Kasumi-1 (cell line): ENCODE data around the gene FAM227A.
"Not testable (repeated sequence)": the region's sequence is repeated elsewhere in the genome, so short reads cannot be mapped to it uniquely, and the experiment has no call there.

Source experiments
- DNase-seq, 2 experiments: peaks; one replicate each; lab custom pipeline; 2025; lab: John Stamatoyannopoulos, UW

FAM227A gene

DNA sequence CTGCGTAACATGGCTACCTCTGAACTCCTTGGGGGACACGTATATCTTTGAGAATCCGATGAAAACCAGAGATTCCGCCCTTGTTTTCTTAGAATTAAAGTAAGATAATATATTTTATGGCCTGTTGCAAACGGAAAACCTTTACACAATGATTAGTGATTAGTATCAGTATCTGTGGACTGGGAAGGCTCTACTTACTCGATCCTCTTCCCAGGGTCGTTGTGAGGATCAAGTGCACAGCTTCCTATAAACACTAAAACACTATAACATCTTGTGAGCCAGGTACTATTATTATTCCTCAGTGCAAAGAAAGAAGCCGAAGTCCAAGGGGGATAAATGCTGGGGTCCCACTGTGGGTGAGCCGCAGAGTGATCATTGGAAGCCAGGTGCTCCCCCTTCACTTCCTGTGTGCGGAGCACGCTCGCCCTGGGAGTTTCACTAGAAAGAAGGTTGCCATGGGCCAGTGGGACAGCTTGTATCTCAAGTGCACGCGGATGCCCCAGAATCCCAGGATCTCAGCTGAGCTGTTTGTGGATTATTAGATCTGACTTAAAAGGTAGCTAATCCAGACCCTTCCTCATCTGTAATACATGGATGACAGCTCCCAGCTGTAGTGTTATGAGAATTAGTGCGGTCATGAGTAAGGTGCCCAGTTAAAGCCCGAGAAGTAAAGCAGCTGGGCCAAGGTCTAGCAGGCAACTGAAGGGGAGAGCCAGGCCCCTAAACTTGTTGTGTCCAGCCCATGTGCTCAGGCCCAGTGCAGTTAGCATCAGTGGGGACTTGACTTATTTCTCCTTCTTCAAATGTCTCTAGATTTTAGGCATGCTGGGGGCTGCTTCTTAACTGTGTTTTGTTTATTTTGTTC, 1.1 kb upstream of the FAM227A start:
- peak; percentile 21 to 45 for DNase-seq

DNA sequence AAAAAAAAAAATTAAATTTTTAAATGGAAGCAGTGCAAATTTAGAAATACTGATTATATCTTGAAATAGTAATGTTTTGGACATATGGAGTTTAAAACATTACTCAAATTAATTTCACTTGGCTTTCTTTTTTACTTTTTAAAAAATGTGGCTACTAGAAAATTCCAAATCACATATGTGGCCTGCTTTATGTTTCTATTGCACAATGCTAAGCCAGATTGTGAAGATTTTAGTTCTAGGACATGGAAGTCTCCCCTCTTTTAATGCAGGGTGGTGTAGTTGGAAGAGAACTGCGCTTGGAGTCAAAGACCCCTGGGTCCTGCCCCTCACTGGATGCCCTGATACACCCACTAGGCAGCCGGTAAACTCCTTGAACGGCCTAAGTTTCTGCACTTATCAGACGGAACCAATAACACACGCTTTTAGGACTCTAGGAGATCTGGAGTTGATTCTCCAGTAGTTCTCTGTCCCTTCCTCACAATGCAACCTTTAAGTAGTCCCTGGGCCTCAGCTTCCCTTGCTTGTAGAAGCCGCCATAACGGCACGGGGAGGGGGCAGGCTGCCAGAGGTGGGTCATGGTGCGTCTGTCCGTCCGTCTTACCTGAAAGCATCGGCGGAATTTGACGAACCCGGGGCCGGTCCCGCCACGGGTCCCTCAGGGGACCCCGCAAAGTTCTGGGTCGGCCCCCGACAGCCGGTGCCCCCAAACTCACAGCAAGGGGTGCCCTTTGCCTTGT, 505 bp downstream of the FAM227A start:
- DNase-seq = peak; percentile 5 to 23

DNA sequence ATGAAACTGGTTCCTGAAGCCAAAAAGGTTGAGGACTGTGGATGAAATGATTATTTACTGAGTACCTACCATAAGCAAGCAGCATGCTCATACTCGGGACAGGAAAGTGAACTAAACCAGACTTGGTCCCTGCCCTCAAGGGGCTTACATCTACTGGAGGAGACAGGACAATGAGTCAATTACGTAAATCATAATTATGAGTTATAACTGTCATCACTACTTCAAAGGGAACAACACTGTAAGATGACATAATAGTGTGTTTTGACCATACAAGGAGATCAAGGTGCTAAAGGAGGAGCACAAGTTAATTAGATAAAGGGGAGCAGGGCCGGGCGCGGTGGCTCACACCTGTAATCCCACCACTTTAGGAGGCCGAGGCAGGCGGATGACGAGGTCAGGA, 2.5 kb downstream of the FAM227A start:
- no peak for DNase-seq

DNA sequence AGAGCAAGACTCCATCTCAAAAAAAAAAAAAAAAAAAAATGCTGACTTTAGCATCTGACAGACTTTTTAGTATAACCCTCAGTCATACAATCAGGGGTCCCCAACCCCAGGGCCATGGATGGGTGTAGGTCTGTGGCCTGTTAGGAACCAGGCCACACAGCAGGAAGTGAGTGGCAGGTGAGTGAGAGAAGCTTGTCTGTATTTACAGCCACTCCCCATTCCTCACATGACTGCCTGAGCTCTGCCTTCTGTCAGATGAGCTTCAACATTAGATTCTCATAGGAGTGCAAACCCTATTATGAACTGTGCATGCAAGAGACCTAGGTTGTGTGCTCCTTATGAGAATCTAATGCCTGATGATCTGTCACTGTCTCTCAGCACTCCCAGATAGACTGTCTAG, 3.3 kb downstream of the FAM227A start:
- no peak for DNase-seq

DNA sequence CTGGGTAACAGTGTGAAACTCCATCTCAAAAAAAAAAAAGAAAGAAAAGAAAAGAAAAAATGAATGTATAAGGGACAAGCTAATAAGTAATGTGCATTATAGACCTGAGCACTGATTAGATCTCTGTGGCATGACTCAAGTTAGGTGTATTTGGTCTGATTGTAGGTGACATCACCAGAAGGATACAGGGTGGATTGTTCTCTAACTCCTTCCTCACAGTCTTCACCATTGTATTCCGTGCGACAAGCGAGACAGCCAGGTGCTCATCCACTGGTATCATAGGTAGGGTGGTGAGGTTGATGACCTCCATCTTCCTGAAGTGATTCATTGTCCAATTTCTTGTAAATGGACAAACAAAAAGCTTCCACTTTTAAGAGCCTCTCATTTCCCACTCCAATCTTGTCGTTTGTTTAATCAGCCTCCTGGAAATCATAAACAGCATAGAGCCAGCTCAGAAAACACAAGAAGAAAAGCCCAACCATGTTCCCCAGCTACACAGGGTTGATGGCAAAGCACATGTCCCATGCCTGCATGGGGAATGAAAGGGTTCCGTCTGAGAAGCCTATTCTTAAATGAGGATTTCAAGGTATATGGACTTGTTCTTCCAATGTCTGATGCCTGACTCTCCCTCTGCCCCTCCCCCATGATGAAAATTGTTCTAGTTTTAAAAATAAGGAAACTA, 6.2 kb downstream of the FAM227A start:
- no peak for DNase-seq

DNA sequence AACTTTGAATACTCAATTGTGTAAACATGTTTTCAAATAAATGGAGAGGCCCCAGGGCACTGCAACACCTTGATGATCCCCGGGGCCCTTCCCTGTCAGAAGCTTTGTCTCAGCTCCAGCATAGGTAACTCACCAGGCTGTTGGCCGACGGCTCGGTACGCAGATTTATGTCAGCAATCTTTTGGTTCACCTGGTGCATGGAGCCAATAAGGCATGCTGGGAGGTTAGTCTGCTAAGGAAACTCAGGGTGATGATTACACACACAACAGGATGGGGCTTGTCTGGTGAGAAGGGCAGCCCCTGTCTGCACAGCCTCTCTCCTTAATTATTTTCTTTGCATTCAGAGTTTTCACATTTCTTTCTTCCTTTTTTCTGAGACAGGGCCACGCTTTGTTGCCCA, 10.8 kb downstream of the FAM227A start:
- DNase-seq = no peak

DNA sequence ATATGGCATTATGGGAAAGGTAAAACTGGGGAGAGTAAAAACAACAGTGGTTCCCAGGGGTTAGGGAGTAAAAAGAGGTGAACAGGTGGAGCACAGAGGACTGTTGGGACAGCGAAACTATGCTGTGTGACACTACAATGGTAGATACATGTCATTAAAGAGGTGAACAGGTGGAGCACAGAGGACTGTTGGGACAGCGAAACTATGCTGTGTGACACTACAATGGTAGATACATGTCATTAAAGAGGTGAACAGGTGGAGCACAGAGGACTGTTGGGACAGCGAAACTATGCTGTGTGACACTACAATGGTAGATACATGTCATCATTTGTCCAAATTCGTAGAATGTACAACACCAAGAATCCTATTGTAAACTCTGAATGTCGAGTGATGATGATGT, 11.9 kb downstream of the FAM227A start:
- not testable (repeated sequence) for DNase-seq

DNA sequence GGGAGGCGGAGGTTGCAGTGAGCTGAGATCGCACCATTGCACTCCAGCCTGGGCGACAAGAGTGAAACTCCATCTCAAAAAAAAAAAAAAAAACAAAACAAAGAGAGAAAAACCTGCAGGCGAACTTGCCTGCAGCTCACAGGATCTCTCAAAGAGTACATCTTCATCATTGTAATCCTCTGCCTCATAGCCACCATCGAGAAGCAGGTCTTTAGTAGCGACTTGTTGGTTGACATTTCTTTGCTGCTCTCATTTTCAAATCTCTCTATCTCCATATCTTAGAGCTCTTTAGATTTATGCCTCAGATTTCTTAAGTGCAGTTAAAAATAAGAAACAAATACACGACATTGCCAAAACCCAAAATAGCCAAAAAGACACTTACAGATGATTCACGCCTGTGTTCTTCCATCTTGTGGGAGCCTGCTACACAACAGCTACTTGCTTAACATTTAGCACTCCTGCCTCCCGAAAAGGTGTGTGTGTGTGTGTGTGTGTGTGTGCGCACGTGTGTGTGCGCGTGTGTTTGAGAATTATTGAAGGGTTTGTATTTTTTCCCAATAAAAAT, 14.6 kb downstream of the FAM227A start:
- no peak for DNase-seq

DNA sequence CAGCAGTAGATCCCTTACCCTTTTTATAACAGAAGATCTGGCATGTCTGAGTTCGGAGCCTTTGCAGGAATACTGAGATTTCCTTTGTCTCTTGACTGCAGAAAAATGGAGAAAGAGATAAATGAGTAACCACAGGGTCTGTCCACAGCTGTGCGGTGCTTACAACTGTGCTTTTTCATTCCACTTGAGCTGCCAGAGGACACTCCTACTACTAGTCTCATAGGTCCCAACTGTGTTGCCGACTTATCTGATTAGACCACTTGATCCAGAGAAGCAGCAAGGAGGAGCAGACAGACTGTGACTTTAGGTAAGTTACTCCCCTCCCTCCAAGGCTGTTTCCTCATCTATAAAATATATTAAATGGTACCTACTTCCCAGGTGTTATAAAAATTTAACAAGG, 17.5 kb downstream of the FAM227A start:
- DNase-seq = no peak

DNA sequence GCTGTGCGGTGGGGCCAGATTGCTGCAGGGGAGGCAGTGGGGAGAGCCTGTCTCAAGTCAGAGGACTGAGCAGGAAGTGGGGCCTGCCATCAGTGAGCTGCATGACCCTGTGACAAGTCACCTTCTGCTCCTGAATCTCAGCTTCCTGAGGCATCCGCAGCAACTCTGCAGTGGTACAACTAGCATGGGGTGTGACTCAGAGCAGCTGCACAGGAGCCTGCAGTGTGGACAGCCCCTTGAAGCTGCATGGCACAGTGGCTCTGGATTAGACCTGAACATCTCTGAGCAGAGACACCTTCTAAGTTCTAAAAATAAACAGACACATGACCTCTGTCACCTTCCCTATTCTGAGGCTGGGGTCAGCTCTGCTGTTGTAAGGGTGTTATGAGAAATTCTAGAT, 18.0 kb downstream of the FAM227A start:
- DNase-seq = no peak

DNA sequence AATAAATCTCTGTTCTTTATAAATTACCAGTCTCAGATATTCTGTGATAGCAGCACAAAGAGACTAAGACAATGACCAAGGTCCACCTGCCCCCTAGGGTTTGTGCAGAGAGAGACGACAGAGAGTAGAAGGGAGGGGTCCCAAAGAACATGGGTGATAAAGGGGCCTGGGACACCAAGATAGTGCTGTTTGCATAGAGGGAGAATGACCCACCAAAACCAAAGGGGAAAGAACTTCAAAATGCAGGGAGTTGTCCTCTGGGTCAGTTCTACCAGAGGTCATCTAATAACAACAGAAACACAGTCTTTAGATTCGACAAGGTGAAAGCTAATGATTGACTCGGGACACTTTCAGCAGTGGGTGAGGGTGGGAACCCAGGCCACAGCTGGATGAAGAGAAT, 23.7 kb downstream of the FAM227A start:
- no peak for DNase-seq

DNA sequence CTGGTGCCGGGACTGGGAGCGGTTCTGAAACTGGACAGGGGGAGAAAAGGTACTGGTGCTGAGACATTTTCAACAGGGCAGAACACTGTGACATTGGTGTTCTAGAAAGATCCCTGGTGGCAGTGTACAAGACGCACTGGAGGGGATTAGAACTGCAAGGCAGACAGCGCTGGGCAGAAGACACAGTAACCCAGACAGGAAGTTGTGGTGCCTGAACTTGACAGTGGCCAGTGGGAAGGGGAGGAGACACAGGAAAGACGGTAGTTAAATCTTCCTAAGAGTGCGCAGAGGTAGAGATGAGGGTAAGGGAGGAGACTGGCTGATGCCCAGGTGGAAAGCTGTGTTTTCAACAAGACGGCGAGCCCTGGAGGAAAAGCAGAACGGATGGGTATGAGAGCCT, 24.5 kb downstream of the FAM227A start:
- peak; percentile 47 to 68 for DNase-seq

DNA sequence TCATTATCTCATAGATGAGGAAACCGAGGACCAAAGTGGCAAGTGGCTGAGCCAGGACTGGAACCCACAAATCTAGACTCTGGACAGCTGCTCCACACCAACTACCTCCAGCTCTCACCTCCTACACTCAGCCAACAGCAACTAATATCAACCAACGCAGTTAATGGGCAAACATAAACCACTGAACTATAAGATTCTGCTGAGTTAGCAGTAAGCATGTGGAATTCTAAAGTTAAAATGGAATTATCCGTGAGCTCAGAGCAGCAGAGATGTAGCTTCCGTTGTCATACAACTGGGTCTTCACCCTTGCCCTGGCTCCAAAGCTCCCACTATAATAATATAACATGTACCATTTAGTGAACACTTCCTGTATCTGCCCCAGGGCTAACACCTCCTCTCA, 27.1 kb downstream of the FAM227A start:
- no peak for DNase-seq

DNA sequence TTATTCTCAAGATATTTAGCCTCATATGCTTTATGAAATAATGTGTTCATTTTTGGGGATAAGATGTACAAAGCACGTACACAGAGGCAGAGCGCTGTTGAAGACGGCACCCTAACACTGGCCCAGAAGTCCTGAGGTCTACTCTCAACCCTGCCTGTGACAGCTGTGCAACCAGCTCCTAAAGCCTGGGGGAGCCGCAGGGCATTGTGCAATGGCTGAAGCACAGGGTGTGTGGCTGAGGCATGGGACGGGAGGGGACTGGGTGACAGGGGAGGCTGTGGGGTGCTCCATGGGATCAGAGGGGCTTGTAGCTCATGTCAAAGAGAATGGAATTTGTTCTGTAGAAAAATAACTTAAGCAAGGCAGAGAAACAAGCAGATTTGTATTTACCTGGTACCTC, 27.7 kb downstream of the FAM227A start:
- no peak for DNase-seq

DNA sequence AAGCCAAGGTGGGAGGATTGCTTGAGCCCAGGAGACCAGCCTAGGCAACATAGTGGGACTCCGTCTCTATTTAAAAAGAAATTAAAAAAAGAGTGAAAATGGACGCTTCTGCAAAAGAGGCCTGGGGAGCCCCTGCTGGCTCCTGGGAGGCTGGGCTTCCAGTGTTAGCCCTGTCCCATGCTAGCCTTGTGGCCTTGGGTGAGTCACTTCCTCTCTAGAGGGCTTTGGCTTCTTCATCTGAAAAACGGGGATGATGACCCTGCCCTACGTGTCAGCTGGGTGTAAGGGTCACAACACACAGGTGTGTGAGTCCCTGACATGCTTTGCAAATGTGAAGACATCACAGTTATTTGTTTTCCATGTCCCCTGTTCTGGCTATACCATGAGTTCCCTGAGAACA, 32.8 kb downstream of the FAM227A start:
- DNase-seq = peak in 1 of 2 experiments; percentile 5

DNA sequence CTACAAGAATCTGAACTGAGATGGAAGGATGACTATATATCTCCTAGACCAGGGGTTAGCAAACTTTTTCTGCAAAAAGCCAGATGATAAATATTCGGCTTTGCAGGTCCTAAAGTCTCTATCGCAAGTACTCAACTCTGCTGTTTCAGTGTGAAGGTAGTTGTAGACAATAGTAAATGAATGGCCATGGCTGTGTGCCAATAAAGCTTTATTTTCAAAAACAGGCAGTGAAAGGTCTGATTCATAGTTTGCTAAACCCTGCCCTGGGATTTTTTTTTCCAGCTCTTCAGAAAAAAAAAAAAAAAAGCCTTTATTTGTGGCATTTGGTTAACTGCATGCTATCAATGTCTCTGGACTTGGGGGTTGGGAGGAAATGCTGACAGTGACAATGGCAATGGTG, 37.5 kb downstream of the FAM227A start:
- no peak for DNase-seq

DNA sequence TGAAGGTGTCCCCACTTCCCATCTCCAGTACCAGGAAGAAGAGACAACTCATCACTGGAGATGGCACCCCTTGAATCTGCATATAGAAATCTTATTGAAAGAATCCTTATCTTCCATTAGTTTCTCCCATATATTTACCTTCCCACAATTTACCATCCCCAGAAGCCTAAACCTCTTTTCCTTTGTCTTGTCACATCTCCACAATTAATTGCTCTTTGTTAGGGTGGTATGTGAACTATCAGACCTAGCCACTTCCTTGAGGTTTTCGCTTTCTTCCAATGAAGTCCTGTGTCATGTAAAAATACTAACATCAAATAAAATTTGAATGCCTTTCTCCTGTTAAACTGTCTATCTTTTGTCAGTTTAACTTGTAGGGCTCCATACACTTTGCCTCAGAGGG, 37.9 kb downstream of the FAM227A start:
- no peak for DNase-seq

DNA sequence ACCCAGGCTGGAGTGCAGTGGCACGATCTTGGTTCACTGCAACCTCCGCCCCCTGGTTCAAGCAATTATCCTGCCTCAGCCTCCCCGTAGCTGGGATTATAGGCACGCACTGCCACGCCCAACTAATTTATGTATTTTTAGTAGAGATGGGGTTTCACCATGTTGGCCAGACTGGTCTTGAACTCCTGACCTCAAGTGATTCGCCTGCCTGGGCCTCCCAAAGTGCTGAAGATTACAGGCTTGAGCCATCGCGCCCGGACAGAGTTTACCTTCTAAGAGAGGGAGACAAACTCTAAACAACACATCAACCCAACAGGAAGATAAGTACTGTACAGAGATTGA, 41.2 kb downstream of the FAM227A start:
- DNase-seq = not testable (repeated sequence)

DNA sequence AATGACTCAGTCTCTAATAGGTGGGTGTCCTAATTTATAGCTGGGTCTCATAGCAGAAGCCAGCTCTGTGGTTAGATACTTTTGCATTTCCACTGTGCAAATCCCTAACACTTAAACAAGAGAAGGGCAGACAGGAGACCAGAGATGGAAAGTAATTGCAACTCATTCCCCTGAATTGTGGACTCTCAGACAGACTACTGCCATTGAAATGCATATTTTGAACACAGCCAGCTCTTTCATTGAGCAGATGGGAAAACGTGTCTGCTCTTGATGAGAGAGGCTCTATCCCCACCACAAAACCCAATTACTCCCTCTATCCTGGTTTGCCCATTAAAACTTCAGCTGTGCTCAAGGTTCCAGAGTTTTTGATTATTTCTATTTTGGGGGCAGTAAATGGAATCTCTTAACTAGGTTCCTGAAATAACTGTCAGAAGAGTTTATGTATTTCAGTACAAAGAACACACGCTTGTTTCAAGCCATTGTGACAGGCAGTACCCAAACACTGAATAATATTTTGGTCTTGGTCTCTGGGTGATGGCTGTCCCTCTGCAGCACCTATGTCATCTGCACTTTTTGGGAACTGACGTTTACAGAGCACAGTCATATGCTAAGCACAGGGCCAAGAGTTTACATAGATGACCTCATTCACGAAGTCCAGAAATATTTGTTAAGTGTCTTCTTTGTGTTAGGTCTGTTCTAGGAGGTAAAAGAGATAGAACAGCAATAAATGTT, 41.7 kb downstream of the FAM227A start:
- no peak for DNase-seq

DNA sequence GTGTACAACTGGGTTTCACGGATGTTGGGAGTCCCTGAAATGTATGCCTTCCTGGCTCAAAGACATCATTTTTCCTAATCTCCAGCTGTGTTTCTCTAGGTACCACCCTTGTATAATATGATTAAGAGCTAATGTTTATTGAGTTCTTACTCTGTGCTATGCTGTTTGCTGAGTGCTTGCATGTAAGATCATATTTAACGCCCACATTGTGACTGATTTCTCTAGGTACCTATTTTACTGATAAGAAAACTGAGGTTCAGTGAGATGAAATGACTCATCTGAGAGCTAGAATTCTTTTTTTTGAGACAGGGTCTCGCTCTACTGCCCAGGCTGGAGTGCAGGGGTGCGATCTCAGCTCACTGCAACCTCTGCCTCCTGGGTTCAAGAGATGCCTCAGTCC, 42.6 kb downstream of the FAM227A start:
- no peak for DNase-seq

DNA sequence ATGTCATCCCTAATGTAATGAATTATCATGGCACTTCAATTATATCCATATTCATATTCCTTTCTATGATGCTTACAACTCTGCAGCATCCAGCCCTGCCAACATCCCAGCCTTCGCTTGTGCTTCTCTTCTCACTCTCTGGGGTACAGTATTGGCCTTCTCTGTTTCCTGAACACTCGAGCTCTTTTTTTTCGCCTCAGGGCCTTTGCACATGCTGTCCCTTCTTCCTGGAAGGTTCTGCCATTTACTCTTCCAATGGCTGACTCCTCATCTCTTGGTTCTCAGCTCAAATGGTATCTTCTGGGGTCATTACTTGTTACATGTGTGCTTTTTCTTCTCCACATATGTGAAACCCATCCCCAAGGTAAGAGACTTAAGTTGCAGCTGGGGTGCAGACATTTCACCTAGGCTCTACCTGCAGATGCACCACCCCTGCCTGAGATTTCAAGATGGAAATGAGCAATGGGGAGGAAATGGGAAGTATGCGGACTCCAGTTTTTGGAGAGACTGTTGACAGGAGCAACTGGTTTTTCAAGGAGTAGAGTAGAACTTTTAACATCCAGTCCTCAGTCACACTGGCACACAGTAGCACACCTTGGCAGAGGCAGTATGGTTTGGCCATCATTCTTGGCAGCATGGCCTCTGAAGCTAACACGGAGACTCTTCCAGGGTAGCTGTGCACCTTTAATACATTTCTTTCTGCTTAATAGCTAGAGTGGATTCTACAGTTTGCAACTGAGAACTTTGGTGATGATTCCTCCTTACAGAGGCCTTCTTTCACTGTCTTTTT, 43.8 kb downstream of the FAM227A start:
- DNase-seq = no peak
